K562 (cell line): ENCODE measurements around the gene GPS2. TPM values are rescaled to one million over a fixed set of nuclear protein-coding genes. Genes with fewer than 3 reads are reported as not detected.

Source experiments
- IRF2 ChIP-seq: sonication (generic); formaldehyde crosslinking; IDR thresholded peaks from 2 replicates; pipeline ENCODE4 v1.8.1; 2022; ENCODE audit warnings: mild to moderate bottlenecking, missing genetic modification reagents
- MCM2 ChIP-seq: fragments of 450-650 bp; IDR thresholded peaks from 2 replicates; pipeline ENCODE4 v1.6.1; 2017; ENCODE audit warnings: low read depth, mild to moderate bottlenecking
- MEIS2 ChIP-seq: fragments of 450-650 bp; IDR thresholded peaks from 2 replicates; pipeline ENCODE4 v1.6.1; 2014; ENCODE audit warnings: mild to moderate bottlenecking; ENCODE audit not compliant: partially characterized antibody
- PRPF4 ChIP-seq: fragments of 200-400 bp; formaldehyde crosslinking; IDR thresholded peaks from one replicate; pipeline ENCODE4 v1.6.1; 2017; ENCODE audit warnings: low read length, low read depth, mild to moderate bottlenecking; ENCODE audit not compliant: insufficient read depth, poor library complexity, severe bottlenecking
- RFX1 ChIP-seq: fragments of 450-650 bp; IDR thresholded peaks from 2 replicates; pipeline ENCODE4 v1.6.1; 2016; ENCODE audit warnings: mild to moderate bottlenecking, moderate library complexity
- SMARCE1 ChIP-seq: fragments of 450-650 bp; IDR thresholded peaks from 2 replicates; pipeline ENCODE4 v1.7.1; 2016; ENCODE audit warnings: mild to moderate bottlenecking
- SP2 ChIP-seq: IDR thresholded peaks from 2 replicates; pipeline ENCODE4 v1.6.1; 2011; ENCODE audit warnings: mild to moderate bottlenecking, low read depth, low read length, moderate library complexity; ENCODE audit not compliant: poor library complexity, severe bottlenecking; ENCODE audit errors: extremely low read depth
- ZKSCAN8 ChIP-seq: fragments of 200-800 bp; sonication (Bioruptor generic); IDR thresholded peaks from 2 replicates; pipeline ENCODE4 v1.6.1; 2016; ENCODE audit warnings: missing genetic modification characterization, missing compliant biosample characterization
- ZNF551 ChIP-seq: fragments of 250-450 bp; sonication (Bioruptor Pico); IDR thresholded peaks from 2 replicates; pipeline ENCODE4 v1.5.0; 2021; ENCODE audit warnings: mild to moderate bottlenecking, moderate library complexity
- ZNF717 ChIP-seq: fragments of 250-450 bp; sonication (Bioruptor Pico); IDR thresholded peaks from 2 replicates; pipeline ENCODE4 v1.5.0; 2021
- polyA plus RNA-seq, 8 experiments: library from polyadenylated mRNA; depleted of rRNA in 4 of 8; stranded (reverse) in 5 of 8; unstranded in 3 of 8; fragments of >200 nt; fragmentation: Nextera tagmentation in 2 of 8; fragmentation: Illumina TruSeq in 1 of 8; extraction: Ambion mirVana in 2 of 8; extraction: Trizol in 1 of 8; gene quantifications; 2 replicates each; pipeline versions ENCODE4 v1.2.1 to v1.2.3, GENCODE V29; 2011 to 2014; ENCODE audit warnings: inconsistent platforms in 1 of 8, missing spikeins in 1 of 8
- total RNA-seq, 7 experiments: library from RNA; depleted of rRNA in 6 of 7; stranded (reverse); fragments of >200 nt in 6 of 7; fragmentation: Illumina TruSeq in 2 of 7; extraction: Trizol in 2 of 7; gene quantifications; 2 replicates each; pipeline versions ENCODE4 v1.2.1 to v1.2.3, GENCODE V29; 2011 to 2021; ENCODE audit warnings: low replicate concordance in 1 of 7
- TF ChIP-seq, protein P1 (sequence below): fragments of 450-650 bp; conservative IDR thresholded peaks from 2 replicates; pipeline ENCODE4 v1.6.1; 2016; ENCODE audit warnings: missing genetic modification characterization, low read depth, mild to moderate bottlenecking, control low read depth, missing compliant biosample characterization
- TF ChIP-seq, protein P2 (sequence below): fragments of 250-450 bp; sonication (Bioruptor Pico); IDR thresholded peaks from 2 replicates; pipeline ENCODE4 v1.5.0; 2020; ENCODE audit warnings: mild to moderate bottlenecking, borderline replicate concordance
- TF ChIP-seq, protein P3 (sequence below): fragments of 250-450 bp; sonication (Bioruptor Pico); IDR thresholded peaks from 2 replicates; pipeline ENCODE4 v1.8.0; 2021; ENCODE audit warnings: mild to moderate bottlenecking, moderate library complexity
- TF ChIP-seq, protein P4 (sequence below): fragments of 450-650 bp; IDR thresholded peaks from one replicate; pipeline ENCODE4 v1.6.1; 2018; ENCODE audit warnings: mild to moderate bottlenecking, moderate library complexity; ENCODE audit not compliant: partially characterized antibody
- TF ChIP-seq, protein P5 (sequence below): sonication (generic); formaldehyde crosslinking; IDR thresholded peaks from 2 replicates; pipeline ENCODE4 v1.8.0; 2023; ENCODE audit warnings: mild to moderate bottlenecking, missing genetic modification reagents

GPS2 gene
- total and polyA plus RNA-seq, 9 of the 15 experiments (the other 6 are each of a cell fraction or from before 2014, with no cell fraction given), result 18.3 to 75.7 (median 37.0) TPM

DNA sequence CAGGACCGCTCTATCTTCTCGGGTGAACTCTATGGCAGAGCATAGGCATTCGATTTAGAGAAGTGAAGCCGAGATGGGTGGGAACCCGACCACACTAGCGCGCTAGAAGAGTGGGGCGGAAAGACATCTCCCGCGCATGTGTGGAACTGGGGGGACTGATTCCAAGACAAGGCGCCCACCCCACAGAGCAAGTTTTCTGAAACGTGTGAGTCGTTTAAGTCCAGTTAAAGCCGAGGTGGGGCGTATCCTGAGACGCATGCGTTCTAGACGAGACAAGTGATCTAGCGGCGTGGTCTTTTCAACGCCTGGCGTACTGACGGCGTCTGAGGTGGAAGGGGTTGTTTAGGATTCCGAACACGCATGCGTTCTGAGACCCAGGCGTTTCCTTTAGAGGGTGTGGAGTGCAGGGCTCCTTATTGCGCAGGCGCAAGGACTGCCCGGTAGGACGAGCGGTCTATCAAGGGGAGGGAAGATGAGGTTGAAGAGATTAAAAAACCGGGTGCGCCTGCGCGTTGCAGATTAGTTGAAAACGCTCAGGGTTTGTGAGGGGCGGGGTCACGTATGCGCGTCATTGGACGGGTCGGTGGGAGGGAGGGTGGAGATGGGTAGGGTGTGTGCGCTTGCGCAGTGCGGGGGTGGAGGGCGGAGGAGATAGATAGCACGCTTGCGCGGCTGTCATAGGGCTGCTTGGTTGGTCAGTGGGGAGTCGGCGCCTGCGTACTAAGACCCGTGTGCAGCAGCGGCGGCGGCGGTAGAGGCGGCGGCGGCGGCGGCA is 8.1 kb downstream of the GPS2 start, which contains the start of gene EIF5A (continued):
- TF ChIP-seq, protein P1, sequence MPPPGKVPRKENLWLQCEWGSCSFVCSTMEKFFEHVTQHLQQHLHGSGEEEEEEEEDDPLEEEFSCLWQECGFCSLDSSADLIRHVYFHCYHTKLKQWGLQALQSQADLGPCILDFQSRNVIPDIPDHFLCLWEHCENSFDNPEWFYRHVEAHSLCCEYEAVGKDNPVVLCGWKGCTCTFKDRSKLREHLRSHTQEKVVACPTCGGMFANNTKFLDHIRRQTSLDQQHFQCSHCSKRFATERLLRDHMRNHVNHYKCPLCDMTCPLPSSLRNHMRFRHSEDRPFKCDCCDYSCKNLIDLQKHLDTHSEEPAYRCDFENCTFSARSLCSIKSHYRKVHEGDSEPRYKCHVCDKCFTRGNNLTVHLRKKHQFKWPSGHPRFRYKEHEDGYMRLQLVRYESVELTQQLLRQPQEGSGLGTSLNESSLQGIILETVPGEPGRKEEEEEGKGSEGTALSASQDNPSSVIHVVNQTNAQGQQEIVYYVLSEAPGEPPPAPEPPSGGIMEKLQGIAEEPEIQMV (tag), result no peak
- TF ChIP-seq, protein P2, sequence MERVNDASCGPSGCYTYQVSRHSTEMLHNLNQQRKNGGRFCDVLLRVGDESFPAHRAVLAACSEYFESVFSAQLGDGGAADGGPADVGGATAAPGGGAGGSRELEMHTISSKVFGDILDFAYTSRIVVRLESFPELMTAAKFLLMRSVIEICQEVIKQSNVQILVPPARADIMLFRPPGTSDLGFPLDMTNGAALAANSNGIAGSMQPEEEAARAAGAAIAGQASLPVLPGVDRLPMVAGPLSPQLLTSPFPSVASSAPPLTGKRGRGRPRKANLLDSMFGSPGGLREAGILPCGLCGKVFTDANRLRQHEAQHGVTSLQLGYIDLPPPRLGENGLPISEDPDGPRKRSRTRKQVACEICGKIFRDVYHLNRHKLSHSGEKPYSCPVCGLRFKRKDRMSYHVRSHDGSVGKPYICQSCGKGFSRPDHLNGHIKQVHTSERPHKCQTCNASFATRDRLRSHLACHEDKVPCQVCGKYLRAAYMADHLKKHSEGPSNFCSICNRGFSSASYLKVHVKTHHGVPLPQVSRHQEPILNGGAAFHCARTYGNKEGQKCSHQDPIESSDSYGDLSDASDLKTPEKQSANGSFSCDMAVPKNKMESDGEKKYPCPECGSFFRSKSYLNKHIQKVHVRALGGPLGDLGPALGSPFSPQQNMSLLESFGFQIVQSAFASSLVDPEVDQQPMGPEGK, result no peak
- TF ChIP-seq IRF2, result no peak
- TF ChIP-seq, protein P3, sequence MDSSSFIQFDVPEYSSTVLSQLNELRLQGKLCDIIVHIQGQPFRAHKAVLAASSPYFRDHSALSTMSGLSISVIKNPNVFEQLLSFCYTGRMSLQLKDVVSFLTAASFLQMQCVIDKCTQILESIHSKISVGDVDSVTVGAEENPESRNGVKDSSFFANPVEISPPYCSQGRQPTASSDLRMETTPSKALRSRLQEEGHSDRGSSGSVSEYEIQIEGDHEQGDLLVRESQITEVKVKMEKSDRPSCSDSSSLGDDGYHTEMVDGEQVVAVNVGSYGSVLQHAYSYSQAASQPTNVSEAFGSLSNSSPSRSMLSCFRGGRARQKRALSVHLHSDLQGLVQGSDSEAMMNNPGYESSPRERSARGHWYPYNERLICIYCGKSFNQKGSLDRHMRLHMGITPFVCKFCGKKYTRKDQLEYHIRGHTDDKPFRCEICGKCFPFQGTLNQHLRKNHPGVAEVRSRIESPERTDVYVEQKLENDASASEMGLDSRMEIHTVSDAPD, result no peak
- no peak for TF ChIP-seq PRPF4
- TF ChIP-seq SP2, result peak; percentile 80
- no peak for TF ChIP-seq SMARCE1
- TF ChIP-seq ZKSCAN8, result no peak
- no peak for TF ChIP-seq MCM2
- TF ChIP-seq ZNF717 (CRISPR knock-in tag), result no peak
- TF ChIP-seq, protein P4, sequence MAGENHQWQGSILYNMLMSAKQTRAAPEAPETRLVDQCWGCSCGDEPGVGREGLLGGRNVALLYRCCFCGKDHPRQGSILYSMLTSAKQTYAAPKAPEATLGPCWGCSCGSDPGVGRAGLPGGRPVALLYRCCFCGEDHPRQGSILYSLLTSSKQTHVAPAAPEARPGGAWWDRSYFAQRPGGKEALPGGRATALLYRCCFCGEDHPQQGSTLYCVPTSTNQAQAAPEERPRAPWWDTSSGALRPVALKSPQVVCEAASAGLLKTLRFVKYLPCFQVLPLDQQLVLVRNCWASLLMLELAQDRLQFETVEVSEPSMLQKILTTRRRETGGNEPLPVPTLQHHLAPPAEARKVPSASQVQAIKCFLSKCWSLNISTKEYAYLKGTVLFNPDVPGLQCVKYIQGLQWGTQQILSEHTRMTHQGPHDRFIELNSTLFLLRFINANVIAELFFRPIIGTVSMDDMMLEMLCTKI, result no peak
- TF ChIP-seq, protein P5, sequence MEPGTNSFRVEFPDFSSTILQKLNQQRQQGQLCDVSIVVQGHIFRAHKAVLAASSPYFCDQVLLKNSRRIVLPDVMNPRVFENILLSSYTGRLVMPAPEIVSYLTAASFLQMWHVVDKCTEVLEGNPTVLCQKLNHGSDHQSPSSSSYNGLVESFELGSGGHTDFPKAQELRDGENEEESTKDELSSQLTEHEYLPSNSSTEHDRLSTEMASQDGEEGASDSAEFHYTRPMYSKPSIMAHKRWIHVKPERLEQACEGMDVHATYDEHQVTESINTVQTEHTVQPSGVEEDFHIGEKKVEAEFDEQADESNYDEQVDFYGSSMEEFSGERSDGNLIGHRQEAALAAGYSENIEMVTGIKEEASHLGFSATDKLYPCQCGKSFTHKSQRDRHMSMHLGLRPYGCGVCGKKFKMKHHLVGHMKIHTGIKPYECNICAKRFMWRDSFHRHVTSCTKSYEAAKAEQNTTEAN (CRISPR knock-in tag), result no peak
- TF ChIP-seq MEIS2, result peak; percentile 96
- TF ChIP-seq ZNF551 (CRISPR knock-in tag), result no peak
- TF ChIP-seq RFX1, result no peak
